Sigmoid colon (tissue), 4 donors: Measurements from ENCODE around the gene ENG.

Experiments used
- CTCF ChIP-seq, 4 experiments: fragments of 450-650 bp in 3 of 4; fragments of 200-600 bp in 1 of 4; IDR thresholded peaks; one replicate each; pipeline ENCODE4 v1.5.1; 2016 to 2019; ENCODE audit warnings: antibody characterized with exemption in 4 of 4, mild to moderate bottlenecking in 3 of 4, moderate library complexity in 2 of 4
- POLR2AphosphoS5 ChIP-seq, 4 donors: sonication (generic); formaldehyde crosslinking; IDR thresholded peaks; one replicate each; pipeline ENCODE4 v1.6.1; 2017; ENCODE audit warnings: antibody characterized with exemption in 4 of 4

DNA sequence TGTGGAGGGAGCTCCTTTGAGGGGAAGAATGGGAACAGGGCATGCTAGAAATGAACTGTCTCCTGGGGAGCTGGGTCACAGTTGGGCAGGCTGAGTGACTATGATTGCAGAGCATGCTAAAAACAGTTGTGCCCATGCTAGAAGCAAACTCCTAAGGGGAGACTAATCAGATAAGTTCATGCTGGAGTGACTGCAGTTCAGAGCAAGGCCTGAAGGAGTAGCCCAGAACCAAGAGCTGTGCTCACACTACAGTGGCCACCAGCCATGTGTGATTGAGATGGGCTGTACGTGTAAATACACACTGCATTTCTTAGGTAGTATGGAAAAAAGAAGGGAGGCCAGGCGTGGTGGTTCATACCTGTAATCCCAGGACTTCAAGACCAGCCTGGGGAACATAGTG is 33.3 kb upstream of the ENG start:
- TF ChIP-seq CTCF (IDR thresholded peaks at IDR 0.05) (no peak), POLR2AphosphoS5 (IDR thresholded peaks at IDR 0.05) (no peak)
